ENCODE data around the gene PIEZO1.

GRCh38 chr16:88719933-88720296 lies 65.1 kb downstream of the PIEZO1 start:
- TF ChIP-seq CTCF (IDR thresholded peaks at IDR 0.05) (no peak), FOSL2 (IDR thresholded peaks at IDR 0.05; ENCODE audit: borderline replicate concordance, low read depth) (no peak), TAF1 (IDR thresholded peaks at IDR 0.05; ENCODE audit: borderline replicate concordance, low read depth, low read length) (no peak), NFIC (IDR thresholded peaks at IDR 0.05; ENCODE audit: borderline replicate concordance) (no peak), IRF3 (IDR thresholded peaks at IDR 0.05; ENCODE audit: low read depth, low read length) (no peak), PBX3 (IDR thresholded peaks at IDR 0.05) (no peak), MAX (IDR thresholded peaks at IDR 0.05; ENCODE audit: low read depth) (no peak), RFX5 (IDR thresholded peaks at IDR 0.05; ENCODE audit: low read length) (no peak), EZH2phosphoT487 (IDR thresholded peaks at IDR 0.05; ENCODE audit: borderline replicate concordance, low read depth) (no peak), POLR2AphosphoS5 (IDR thresholded peaks at IDR 0.05; ENCODE audit: low read depth, low read length) (no peak), GABPA (IDR thresholded peaks at IDR 0.05; ENCODE audit: low read depth) (no peak), ELF1 (IDR thresholded peaks at IDR 0.05) (no peak), ZBTB33 (IDR thresholded peaks at IDR 0.05; ENCODE audit: borderline replicate concordance, low read depth) (no peak), RXRA (IDR thresholded peaks at IDR 0.05; ENCODE audit: borderline replicate concordance, low read depth) (no peak)

All from SK-N-SH (cell line).